Measurements from ENCODE around the gene TUBB2A.
"Not testable (repeated sequence)": the region's sequence is repeated elsewhere in the genome, so short reads cannot be mapped to it uniquely, and the experiment has no call there.

TUBB2A gene

GRCh38 chr6:3152689-3153088 is 4.7 kb downstream of the TUBB2A start:
- no peak for DNase-seq (ENCODE audit: low read depth in 2 of 2)

GRCh38 chr6:3151691-3152090 is 5.7 kb downstream of the TUBB2A start:
- no peak for DNase-seq (ENCODE audit: low read depth in 2 of 2)

GRCh38 chr6:3147914-3148757 is 9.2 kb downstream of the TUBB2A start:
- DNase-seq (ENCODE audit: low read depth in 2 of 2), result no peak

GRCh38 chr6:3144571-3144970 is 12.8 kb downstream of the TUBB2A start:
- no peak for DNase-seq (ENCODE audit: low read depth in 2 of 2)

GRCh38 chr6:3143158-3143557 is 14.2 kb downstream of the TUBB2A start:
- no peak for DNase-seq (ENCODE audit: low read depth in 2 of 2)

- no peak for DNase-seq (ENCODE audit: low read depth in 2 of 2)
Measured at GRCh38 chr6:3142536-3142935, 14.8 kb downstream of the TUBB2A start.

GRCh38 chr6:3140201-3140600 is 17.1 kb downstream of the TUBB2A start:
- no peak for DNase-seq (ENCODE audit: low read depth in 2 of 2)

GRCh38 chr6:3139090-3139903 is 18.0 kb downstream of the TUBB2A start:
- DNase-seq (ENCODE audit: low read depth in 2 of 2), result no peak

GRCh38 chr6:3138341-3138740 is 19.0 kb downstream of the TUBB2A start:
- DNase-seq (ENCODE audit: low read depth in 2 of 2), result no peak

- DNase-seq (ENCODE audit: low read depth in 2 of 2), result not testable (repeated sequence)
Measured at GRCh38 chr6:3137873-3138272, 19.5 kb downstream of the TUBB2A start.

- DNase-seq (ENCODE audit: low read depth in 2 of 2), result no peak
Measured at GRCh38 chr6:3137057-3137777, 20.1 kb downstream of the TUBB2A start.

- no peak for DNase-seq (ENCODE audit: low read depth in 2 of 2)
Measured at GRCh38 chr6:3136292-3137011, 20.9 kb downstream of the TUBB2A start.

- DNase-seq (ENCODE audit: low read depth in 2 of 2), result no peak
Measured at GRCh38 chr6:3135668-3136291, 21.6 kb downstream of the TUBB2A start.

- DNase-seq (ENCODE audit: low read depth in 2 of 2), result no peak
Measured at GRCh38 chr6:3133515-3133914, 23.8 kb downstream of the TUBB2A start.

- no peak for DNase-seq (ENCODE audit: low read depth in 2 of 2)
Measured at GRCh38 chr6:3131695-3132094, 25.6 kb downstream of the TUBB2A start.

- no peak for DNase-seq (ENCODE audit: low read depth in 2 of 2)
Measured at GRCh38 chr6:3128356-3129108, 28.8 kb downstream of the TUBB2A start.

GRCh38 chr6:3125815-3126214 is 31.5 kb downstream of the TUBB2A start:
- no peak for DNase-seq (ENCODE audit: low read depth in 2 of 2)

- DNase-seq (ENCODE audit: low read depth in 2 of 2), result no peak
Measured at GRCh38 chr6:3124667-3125066, 32.7 kb downstream of the TUBB2A start.

- no peak for DNase-seq (ENCODE audit: low read depth in 2 of 2)
Measured at GRCh38 chr6:3122823-3123182, 34.5 kb downstream of the TUBB2A start.

- no peak for DNase-seq (ENCODE audit: low read depth in 2 of 2)
Measured at GRCh38 chr6:3120765-3121089, 36.6 kb downstream of the TUBB2A start.

All from stimulated activated CD8-positive, alpha-beta memory T cell treated with anti-CD3 and anti-CD28 coated beads, Interleukin-7, amount 100 ng/mL, for 1 hour (primary cell).